ENCODE data around the gene XRCC6.

GRCh38 chr22:41687901-41688364, 66.8 kb downstream of the XRCC6 start:
- TF ChIP-seq CTCF (conservative IDR thresholded peaks at IDR 0.05; ENCODE audit: low read length) (no peak), EZH2phosphoT487 (IDR thresholded peaks at IDR 0.05; ENCODE audit: borderline replicate concordance) (no peak)

Data from Loucy (cell line).